ENCODE data around the gene GSAP. TPM values are rescaled to one million over a fixed set of nuclear protein-coding genes. Genes with fewer than 3 reads are reported as not detected.
A peak's percentile ranks its signal among the peaks of the same experiment; 100 is the strongest.

GSAP gene
- total RNA-seq, 2 experiments from 2014 or later: 1.1 to 1.4 TPM

DNA sequence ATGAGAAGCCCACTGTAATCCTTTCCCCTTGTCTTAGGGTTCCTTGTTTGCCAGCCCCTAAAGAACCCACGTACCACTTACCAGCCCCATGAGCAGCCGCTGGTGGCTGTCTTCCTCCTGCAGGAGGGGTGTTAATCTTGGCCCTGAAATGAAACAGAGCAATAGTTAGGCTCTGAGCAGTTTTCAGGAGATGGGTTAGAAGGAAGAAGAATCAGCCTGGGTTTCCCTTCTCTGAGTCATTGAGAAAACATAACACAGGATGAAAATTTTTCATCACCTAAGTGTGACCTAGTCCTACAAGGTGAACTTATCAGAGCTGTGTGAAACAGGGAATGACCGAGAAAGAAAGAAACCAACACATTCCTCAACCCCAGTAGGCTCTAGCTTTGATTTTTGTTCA is 90.0 kb downstream of the GSAP start:
- Mint-ChIP-seq H3K4me1 (peaks cover 48% of the 10 kb centered on the region), H3K4me3 (no peak overlapping the region), H3K9me3 (ENCODE audit: low read depth) (no peaks in the 10 kb centered on the region), H3K27ac (no peak overlapping the region), H3K36me3 (ENCODE audit: low read depth) (no peaks in the 10 kb centered on the region), H3K27me3 (no peaks in the 10 kb centered on the region)
- ChIA-PET POLR2A (no interaction called here), CTCF (no interaction called here)
- intact Hi-C loops (cut with DNase I, micrococcal nuclease): no loop called here
- ATAC-seq (peak; percentile 28), DNase-seq (no peak)

DNA sequence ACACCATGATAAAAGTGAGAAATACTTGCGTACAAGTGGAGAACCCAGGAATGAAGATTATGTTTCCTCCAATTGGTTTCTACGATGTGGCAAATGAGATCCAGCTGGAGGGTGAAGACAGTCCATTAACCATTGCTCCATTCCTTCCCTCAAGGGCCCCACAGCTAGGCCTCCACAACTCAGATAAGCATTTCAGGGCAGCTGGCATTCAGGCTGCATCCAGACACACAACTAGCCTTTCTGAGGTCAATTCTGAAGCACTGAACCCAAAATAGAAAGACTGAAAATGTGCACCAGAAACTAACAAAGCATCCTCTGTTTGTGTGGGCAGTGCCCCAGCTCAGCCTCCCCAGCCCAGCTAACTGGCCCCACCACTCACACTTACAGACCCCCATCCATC is 94.8 kb downstream of the GSAP start:
- CTCF ChIA-PET: interaction anchor here (0.6 to 0.9 kb wide), 3 partner anchors 11 to 336 kb away, joined by 3 to 4 read pairs (median 4); no protein-coding TSS in a partner anchor
- no peak overlapping the region for H3K27ac Mint-ChIP-seq
- intact Hi-C loops (cut with DNase I, micrococcal nuclease): no loop called here
- POLR2A ChIA-PET: no interaction called here
- H3K27me3 Mint-ChIP-seq: no peaks in the 10 kb centered on the region
- no peaks in the 10 kb centered on the region for H3K9me3 Mint-ChIP-seq (ENCODE audit: low read depth)
- H3K4me1 Mint-ChIP-seq: peaks cover 6% of the 10 kb centered on the region
- DNase-seq (no peak), ATAC-seq (no peak)
- H3K36me3 Mint-ChIP-seq (ENCODE audit: low read depth): peaks cover 29% of the 10 kb centered on the region
- H3K4me3 Mint-ChIP-seq: no peak overlapping the region

DNA sequence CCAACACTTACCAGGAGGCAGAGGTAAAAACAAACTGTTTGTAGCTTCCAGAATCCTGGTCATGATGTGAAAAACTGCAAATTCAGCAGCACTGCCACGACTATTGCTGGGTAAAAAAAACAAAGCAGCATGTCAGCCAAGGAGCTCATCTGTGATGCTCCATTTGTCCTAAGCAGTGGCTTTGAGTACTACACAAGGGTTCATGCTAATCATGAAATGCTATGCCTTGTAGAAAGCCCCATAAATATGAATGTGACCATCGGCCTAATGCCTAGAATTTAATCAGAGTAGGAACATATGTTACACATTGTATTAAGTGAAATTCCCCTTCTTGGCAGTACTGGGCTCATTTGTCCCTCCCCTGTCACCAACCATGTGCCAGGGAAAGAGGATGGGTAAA is 95.4 kb downstream of the GSAP start:
- Mint-ChIP-seq H3K4me1 (peaks cover under 1% of the 10 kb centered on the region), H3K27me3 (no peaks in the 10 kb centered on the region), H3K36me3 (ENCODE audit: low read depth) (peaks cover 31% of the 10 kb centered on the region), H3K4me3 (no peak overlapping the region), H3K9me3 (ENCODE audit: low read depth) (no peaks in the 10 kb centered on the region), H3K27ac (no peak overlapping the region)
- ATAC-seq (no peak), DNase-seq (no peak)
- ChIA-PET CTCF (interaction anchor here (0.6 to 1.3 kb wide), 4 partner anchors 11 to 336 kb away, joined by 3 to 4 read pairs (median 4); no protein-coding TSS in a partner anchor), POLR2A (interaction anchor here (0.6 kb wide), 1 partner anchor 86 kb away, joined by 3 read pairs; no protein-coding TSS in a partner anchor)
- intact Hi-C loops (cut with DNase I, micrococcal nuclease): no loop called here

DNA sequence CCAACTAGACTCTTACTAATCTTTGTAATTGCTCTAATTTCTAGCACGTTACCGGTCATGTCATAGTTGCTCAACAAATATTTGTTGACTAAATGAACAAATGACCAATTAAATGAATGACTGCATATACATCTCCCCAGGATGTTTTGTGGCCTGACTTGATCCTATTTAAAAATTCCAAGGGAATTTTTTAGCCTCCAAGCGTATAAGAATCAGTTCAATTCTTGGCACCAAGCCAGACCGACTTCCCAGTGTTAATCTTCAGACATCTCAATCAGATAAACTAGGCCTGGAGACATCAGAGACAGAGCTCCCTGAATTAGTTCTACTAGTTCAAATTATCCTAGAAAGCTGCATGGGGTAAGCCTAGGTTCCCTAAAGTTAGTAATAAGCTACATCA is 96.0 kb downstream of the GSAP start:
- CTCF ChIA-PET: interaction anchor here (1.3 kb wide), 1 partner anchor 73 kb away, joined by 4 read pairs; no protein-coding TSS in a partner anchor
- POLR2A ChIA-PET: no interaction called here
- no peaks in the 10 kb centered on the region for H3K9me3 Mint-ChIP-seq (ENCODE audit: low read depth)
- intact Hi-C loops (cut with DNase I, micrococcal nuclease): no loop called here
- no peak overlapping the region for H3K4me3 Mint-ChIP-seq
- no peaks in the 10 kb centered on the region for H3K4me1 Mint-ChIP-seq
- H3K27me3 Mint-ChIP-seq: no peaks in the 10 kb centered on the region
- no peak overlapping the region for H3K27ac Mint-ChIP-seq
- no peak for DNase-seq
- ATAC-seq: no peak
- H3K36me3 Mint-ChIP-seq (ENCODE audit: low read depth): peaks cover 34% of the 10 kb centered on the region

DNA sequence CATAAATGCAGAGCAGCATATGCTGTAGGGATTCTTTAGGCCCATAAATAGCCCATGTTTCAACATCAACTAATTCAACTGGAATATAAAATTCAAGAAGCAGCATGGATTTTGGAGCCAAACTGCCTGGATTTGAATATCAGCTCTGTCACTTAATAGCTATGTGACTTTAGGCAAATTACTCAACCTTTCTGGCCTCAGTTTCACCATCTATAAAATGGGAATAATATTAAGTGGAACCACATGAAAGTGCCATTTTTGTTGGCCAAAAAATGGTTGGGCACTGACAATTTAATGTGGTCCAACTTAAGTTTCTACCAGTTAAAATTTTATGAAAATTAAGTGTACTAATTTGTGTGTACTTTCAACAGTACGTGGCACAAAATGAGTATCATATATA is 98.1 kb downstream of the GSAP start:
- Mint-ChIP-seq H3K36me3 (ENCODE audit: low read depth) (peaks cover 41% of the 10 kb centered on the region), H3K9me3 (ENCODE audit: low read depth) (no peaks in the 10 kb centered on the region), H3K27me3 (no peaks in the 10 kb centered on the region), H3K4me1 (no peaks in the 10 kb centered on the region), H3K4me3 (no peak overlapping the region), H3K27ac (no peak overlapping the region)
- ChIA-PET CTCF (interaction anchor here (1.4 kb wide), 1 partner anchor 11 kb away, joined by 4 read pairs; no protein-coding TSS in a partner anchor), POLR2A (no interaction called here)
- ATAC-seq (no peak), DNase-seq (no peak)
- intact Hi-C loops (cut with DNase I, micrococcal nuclease): no loop called here

DNA sequence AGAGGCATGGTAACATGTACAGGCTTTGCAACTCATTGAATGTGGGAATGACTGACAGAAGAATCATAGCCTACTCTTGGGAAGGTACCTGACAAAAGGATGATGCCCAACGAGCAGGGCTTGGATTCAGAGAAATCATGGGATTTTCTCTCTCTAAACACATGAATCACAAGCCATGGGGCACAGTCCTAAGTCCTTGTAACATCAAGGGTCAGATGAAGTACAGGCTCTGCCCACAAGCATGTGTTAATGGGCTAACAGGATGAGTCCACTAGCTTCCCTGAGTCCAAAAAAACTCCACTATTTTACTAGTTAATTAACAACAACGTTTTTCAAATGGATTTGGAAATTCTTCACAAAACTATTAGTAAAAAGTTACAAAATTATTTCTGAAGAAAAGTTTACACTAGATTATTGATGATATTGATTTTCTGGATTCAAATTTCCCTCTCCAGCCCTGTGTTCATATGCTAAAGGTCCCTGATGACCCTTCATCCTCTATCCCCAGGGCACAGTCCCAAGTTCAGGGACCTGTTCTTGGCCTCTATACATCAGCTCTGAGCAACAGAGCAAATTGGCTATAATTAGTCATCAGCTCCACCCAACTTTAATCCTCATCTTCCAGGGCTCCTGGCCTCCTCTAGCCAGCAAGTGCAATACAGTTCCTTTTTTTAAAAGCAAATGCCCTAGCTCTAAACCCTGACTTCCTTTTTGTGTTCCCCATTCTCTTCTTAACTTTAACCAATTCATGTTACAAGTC is 99.8 kb downstream of the GSAP start:
- intact Hi-C loops (cut with DNase I, micrococcal nuclease): no loop called here
- ChIA-PET CTCF (interaction anchor here (2.2 kb wide), 1 partner anchor 16 kb away, joined by 5 read pairs; no protein-coding TSS in a partner anchor), POLR2A (no interaction called here)
- no peak for ATAC-seq
- no peak overlapping the region for H3K4me3 Mint-ChIP-seq
- no peaks in the 10 kb centered on the region for H3K4me1 Mint-ChIP-seq
- DNase-seq: no peak
- no peaks in the 10 kb centered on the region for H3K9me3 Mint-ChIP-seq (ENCODE audit: low read depth)
- no peak overlapping the region for H3K27ac Mint-ChIP-seq
- no peaks in the 10 kb centered on the region for H3K27me3 Mint-ChIP-seq
- H3K36me3 Mint-ChIP-seq (ENCODE audit: low read depth): peaks cover 44% of the 10 kb centered on the region

DNA sequence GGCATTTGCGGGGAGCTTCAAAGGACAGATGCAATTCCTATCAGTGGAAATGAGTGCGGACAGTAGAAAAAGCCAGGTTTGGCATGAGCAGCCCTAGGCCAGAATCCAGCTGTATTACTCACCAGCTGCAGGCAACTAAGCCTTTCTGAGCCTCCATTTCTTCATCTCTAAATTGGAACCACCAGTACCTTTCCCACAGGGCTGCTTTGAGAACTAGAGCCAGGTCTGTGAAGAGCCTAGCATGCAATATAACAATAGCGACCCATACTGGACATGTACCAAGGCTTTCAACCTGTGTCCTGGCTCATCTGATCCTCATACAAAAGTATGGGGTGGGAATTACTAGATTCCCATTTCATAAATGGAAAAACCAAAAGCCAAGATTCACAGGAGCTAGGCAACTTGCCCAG is 101.0 kb downstream of the GSAP start:
- intact Hi-C loops (cut with DNase I, micrococcal nuclease): no loop called here
- Mint-ChIP-seq H3K27ac (no peak overlapping the region), H3K36me3 (ENCODE audit: low read depth) (peaks cover 42% of the 10 kb centered on the region), H3K27me3 (no peaks in the 10 kb centered on the region), H3K4me3 (no peak overlapping the region), H3K4me1 (no peaks in the 10 kb centered on the region), H3K9me3 (ENCODE audit: low read depth) (no peaks in the 10 kb centered on the region)
- ChIA-PET CTCF (interaction anchor here (2.2 kb wide), 1 partner anchor 17 kb away, joined by 5 read pairs; no protein-coding TSS in a partner anchor), POLR2A (no interaction called here)
- no peak for DNase-seq
- ATAC-seq: no peak

DNA sequence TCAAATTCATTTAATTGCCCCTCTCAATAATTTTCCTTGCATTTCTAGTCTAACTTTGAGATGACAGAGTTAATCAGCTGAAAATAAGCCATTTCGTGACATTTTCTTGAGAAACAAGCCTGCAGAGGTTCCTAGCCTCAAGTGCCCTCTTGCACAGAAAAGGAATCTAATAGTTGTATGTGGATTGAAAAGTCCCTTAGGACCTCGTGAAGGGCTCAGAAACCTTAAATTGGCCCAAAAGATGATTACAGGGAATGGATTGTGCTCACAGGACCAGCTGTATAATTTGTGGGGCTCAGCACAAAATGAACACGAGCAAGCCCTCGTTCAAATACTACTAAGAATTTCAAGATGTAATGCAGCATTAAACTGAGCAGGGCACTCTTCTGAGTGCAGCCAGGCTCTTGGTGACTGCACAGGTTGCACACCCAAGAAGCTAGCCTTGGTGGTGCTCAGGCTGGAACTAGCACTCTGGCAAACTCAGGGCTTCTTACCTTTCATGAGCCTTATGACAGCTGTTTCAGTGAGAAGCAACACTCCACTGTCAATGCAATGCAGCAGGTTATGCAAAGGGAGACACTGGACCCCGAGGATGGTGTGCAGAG is 102.2 kb downstream of the GSAP start:
- H3K27ac Mint-ChIP-seq: no peak overlapping the region
- POLR2A ChIA-PET: no interaction called here
- no peak for DNase-seq
- H3K27me3 Mint-ChIP-seq: no peaks in the 10 kb centered on the region
- H3K4me1 Mint-ChIP-seq: no peaks in the 10 kb centered on the region
- CTCF ChIA-PET: no interaction called here
- no peak for ATAC-seq
- peaks cover 34% of the 10 kb centered on the region for H3K36me3 Mint-ChIP-seq (ENCODE audit: low read depth)
- no peaks in the 10 kb centered on the region for H3K9me3 Mint-ChIP-seq (ENCODE audit: low read depth)
- intact Hi-C loops (cut with DNase I, micrococcal nuclease): no loop called here
- H3K4me3 Mint-ChIP-seq: no peak overlapping the region

DNA sequence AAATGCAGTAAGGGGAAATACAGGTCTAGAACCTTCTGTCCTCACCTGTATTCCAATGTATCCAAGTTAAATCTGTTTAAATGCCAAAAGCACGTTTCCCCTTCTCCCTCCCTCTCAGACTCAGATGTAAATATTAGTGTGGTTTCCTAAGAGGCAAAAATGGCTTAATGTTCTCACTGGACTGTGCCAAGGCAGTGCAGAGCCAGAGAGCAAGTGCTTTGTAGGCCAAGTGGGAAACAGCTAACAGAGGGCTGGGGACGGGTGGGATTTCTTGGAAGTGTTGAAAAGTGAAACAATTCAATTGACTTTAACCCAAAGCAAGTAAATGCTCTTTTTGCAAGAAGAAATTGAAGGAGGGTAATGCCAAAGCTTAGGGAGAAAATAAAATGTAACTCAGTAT is 103.1 kb downstream of the GSAP start:
- ATAC-seq: no peak
- no peaks in the 10 kb centered on the region for H3K4me1 Mint-ChIP-seq
- no peak overlapping the region for H3K27ac Mint-ChIP-seq
- no peaks in the 10 kb centered on the region for H3K9me3 Mint-ChIP-seq (ENCODE audit: low read depth)
- no peak for DNase-seq
- no peak overlapping the region for H3K4me3 Mint-ChIP-seq
- H3K27me3 Mint-ChIP-seq: no peaks in the 10 kb centered on the region
- CTCF ChIA-PET: no interaction called here
- peaks cover 31% of the 10 kb centered on the region for H3K36me3 Mint-ChIP-seq (ENCODE audit: low read depth)
- intact Hi-C loops (cut with DNase I, micrococcal nuclease): no loop called here
- POLR2A ChIA-PET: no interaction called here

DNA sequence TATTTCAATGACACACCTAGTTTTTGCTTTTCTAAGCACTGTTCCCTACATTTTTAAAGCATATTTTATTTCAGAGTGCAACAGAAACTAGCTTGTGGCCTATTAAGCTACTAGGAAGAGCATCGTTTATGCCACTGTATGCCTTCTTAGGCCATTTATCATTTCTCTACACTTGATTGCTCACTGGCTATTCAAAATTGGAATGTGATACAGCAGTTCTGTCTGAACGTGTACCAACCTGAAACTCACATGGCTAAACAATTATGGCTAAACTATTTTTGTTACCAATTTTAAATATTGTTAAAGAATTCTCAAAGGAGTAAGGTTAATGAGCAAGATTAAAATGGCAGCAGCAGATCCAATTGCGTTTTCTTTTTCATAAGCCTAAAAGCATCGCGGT is 105.2 kb downstream of the GSAP start:
- Mint-ChIP-seq H3K4me3 (no peak overlapping the region), H3K27me3 (no peaks in the 10 kb centered on the region), H3K36me3 (ENCODE audit: low read depth) (peaks cover 20% of the 10 kb centered on the region), H3K27ac (no peak overlapping the region), H3K9me3 (ENCODE audit: low read depth) (no peaks in the 10 kb centered on the region), H3K4me1 (no peaks in the 10 kb centered on the region)
- intact Hi-C loops (cut with DNase I, micrococcal nuclease): no loop called here
- CTCF ChIA-PET: no interaction called here
- POLR2A ChIA-PET: no interaction called here
- no peak for ATAC-seq
- no peak for DNase-seq

DNA sequence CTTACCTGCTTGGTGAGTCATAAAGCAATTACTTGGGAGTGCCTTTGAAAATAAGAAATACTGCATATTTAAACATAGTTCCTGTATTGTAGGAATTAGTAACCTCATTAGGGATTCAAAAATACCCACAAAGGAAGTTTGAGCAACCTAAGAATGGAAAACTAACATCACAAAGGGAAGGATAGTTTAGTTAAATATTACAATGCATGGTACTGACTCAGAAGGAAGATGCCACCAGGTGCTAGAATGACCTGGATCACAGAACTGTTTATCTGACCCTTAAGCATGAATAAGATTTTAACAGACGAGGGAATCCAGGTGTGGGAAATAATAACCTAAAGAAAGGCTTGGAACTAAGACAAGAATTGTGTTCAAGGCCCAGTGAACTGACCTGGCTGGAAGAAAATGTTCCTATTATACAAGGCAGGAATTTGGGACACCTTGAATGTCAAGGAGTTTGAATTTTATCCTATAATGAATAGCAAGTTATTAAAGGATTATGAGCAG is 106.4 kb downstream of the GSAP start:
- POLR2A ChIA-PET: no interaction called here
- Mint-ChIP-seq H3K27me3 (no peaks in the 10 kb centered on the region), H3K4me1 (no peaks in the 10 kb centered on the region), H3K9me3 (ENCODE audit: low read depth) (peaks cover 2% of the 10 kb centered on the region), H3K4me3 (no peak overlapping the region), H3K36me3 (ENCODE audit: low read depth) (peaks cover 18% of the 10 kb centered on the region), H3K27ac (no peak overlapping the region)
- DNase-seq (no peak), ATAC-seq (no peak)
- intact Hi-C loops (cut with DNase I, micrococcal nuclease): no loop called here
- CTCF ChIA-PET: no interaction called here

DNA sequence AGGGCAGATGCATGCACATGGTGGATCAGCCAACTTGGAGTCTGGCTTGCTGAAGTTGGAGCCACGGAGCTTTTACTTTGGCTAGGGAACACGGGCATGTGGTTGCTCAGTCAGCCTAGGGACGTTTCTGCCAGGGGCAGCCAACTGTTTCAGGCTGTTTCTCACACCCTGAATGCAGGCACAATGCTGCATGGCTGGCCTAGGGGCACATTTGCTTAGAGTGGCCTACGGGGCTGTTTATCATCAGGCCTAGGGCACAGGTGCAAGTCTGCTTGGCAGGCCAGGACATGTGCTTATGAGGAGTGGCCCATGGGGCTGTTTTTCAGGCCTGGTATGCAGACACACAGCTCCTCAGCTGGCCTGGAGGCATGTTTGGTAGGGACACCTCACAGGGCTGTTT is 107.4 kb downstream of the GSAP start:
- H3K9me3 Mint-ChIP-seq (ENCODE audit: low read depth): peaks cover 4% of the 10 kb centered on the region

More for the DNA sequence above, 107.4 kb downstream of the GSAP start:
- Mint-ChIP-seq H3K27me3 (no peaks in the 10 kb centered on the region), H3K36me3 (ENCODE audit: low read depth) (peaks cover 22% of the 10 kb centered on the region), H3K4me1 (no peaks in the 10 kb centered on the region), H3K27ac (no peak overlapping the region), H3K4me3 (no peak overlapping the region)
- ATAC-seq (no peak), DNase-seq (no peak)
- ChIA-PET POLR2A (no interaction called here), CTCF (interaction anchor here (1.2 kb wide), 1 partner anchor 11 kb away, joined by 3 read pairs; no protein-coding TSS in a partner anchor)
- intact Hi-C loops (cut with DNase I, micrococcal nuclease): no loop called here
